IgD-negative memory B cell (primary cell): ENCODE results near the gene POLR2J3. TPM values are rescaled to one million over a fixed set of nuclear protein-coding genes. Genes with fewer than 3 reads are reported as not detected.
"Not testable (repeated sequence)": the region's sequence is repeated elsewhere in the genome, so short reads cannot be mapped to it uniquely, and the experiment has no call there.

Experiments
- H3K27ac Mint-ChIP-seq, 3 donors: one replicate each; pipeline ENCODE4 v1.8.0; 2020 to 2022; ENCODE audit warnings: mild to moderate bottlenecking in 3 of 3, mixed read lengths in 3 of 3, moderate library complexity in 1 of 3
- H3K27me3 Mint-ChIP-seq: one replicate; pipeline ENCODE4 v1.8.0; 2021; ENCODE audit warnings: mixed read lengths
- H3K36me3 Mint-ChIP-seq: one replicate; pipeline ENCODE4 v1.8.0; 2020; ENCODE audit warnings: mild to moderate bottlenecking, mixed read lengths
- H3K4me1 Mint-ChIP-seq, 3 donors: one replicate each; pipeline ENCODE4 v1.8.0; 2020 to 2022; ENCODE audit warnings: mixed read lengths in 3 of 3, mild to moderate bottlenecking in 1 of 3
- H3K4me3 Mint-ChIP-seq, 4 donors: one replicate each; pipeline ENCODE4 v1.8.0; 2020 to 2022; ENCODE audit warnings: mild to moderate bottlenecking in 4 of 4, mixed read lengths in 4 of 4, moderate library complexity in 3 of 4
- H3K9me3 Mint-ChIP-seq, 3 donors: one replicate each; pipeline ENCODE4 v1.8.0; 2020 to 2021; ENCODE audit warnings: mixed read lengths in 3 of 3, mild to moderate bottlenecking in 1 of 3
- polyA plus RNA-seq: library from polyadenylated mRNA; unstranded; fragments of 300-500 nt; fragmentation: Illumina TruSeq; gene quantifications from one replicate; pipeline ENCODE4 v1.2.3, GENCODE V29; 2021

POLR2J3 gene
- polyA plus RNA-seq, 1 donor from 2014 or later = 44.1 TPM

- H3K27ac Mint-ChIP-seq, H3K4me1 Mint-ChIP-seq, H3K36me3 Mint-ChIP-seq, H3K27me3 Mint-ChIP-seq, H3K9me3 Mint-ChIP-seq, H3K4me3 Mint-ChIP-seq: not testable (repeated sequence)
Observed at GRCh38 chr7:102543596-102543995, 28.8 kb downstream of the POLR2J3 start, which contains the start of gene UPK3BL2. Gene UPK3BL2 (minus strand): TSS chr7:102543696. CDS start chr7:102543636, 60 bp downstream.

DNA sequence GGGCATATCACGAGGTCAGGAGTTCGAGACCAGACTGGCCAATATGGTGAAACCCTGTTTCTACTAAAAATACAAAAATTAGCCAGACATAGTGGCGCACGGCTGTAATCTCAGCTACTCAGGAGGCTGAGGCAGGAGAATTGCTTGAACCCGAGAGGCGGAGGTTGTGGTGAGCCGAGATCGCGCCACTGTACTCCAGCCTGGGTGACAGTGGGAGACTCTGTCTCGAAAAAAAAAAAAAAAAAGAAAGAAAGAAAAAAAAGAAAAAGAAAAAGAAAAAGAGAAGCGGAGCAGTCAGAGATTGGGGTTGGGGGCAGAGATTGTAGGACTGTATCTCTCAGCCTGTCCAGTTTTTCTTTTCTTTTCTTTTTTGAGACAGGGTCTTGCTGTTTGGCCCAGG is 29.6 kb downstream of the POLR2J3 start:
- H3K9me3 Mint-ChIP-seq, H3K4me3 Mint-ChIP-seq, H3K27me3 Mint-ChIP-seq, H3K36me3 Mint-ChIP-seq, H3K27ac Mint-ChIP-seq, H3K4me1 Mint-ChIP-seq: not testable (repeated sequence)

- not testable (repeated sequence) for H3K27me3 Mint-ChIP-seq, H3K4me1 Mint-ChIP-seq, H3K36me3 Mint-ChIP-seq, H3K4me3 Mint-ChIP-seq, H3K27ac Mint-ChIP-seq, H3K9me3 Mint-ChIP-seq
Observed at GRCh38 chr7:102542083-102542482, 30.3 kb downstream of the POLR2J3 start.

- H3K27me3 Mint-ChIP-seq, H3K4me1 Mint-ChIP-seq, H3K27ac Mint-ChIP-seq, H3K4me3 Mint-ChIP-seq, H3K36me3 Mint-ChIP-seq, H3K9me3 Mint-ChIP-seq: not testable (repeated sequence)
Observed at GRCh38 chr7:102540604-102541003, 31.8 kb downstream of the POLR2J3 start.

- not testable (repeated sequence) for H3K27me3 Mint-ChIP-seq
Observed at GRCh38 chr7:102535062-102535615, 37.2 kb downstream of the POLR2J3 start.

DNA sequence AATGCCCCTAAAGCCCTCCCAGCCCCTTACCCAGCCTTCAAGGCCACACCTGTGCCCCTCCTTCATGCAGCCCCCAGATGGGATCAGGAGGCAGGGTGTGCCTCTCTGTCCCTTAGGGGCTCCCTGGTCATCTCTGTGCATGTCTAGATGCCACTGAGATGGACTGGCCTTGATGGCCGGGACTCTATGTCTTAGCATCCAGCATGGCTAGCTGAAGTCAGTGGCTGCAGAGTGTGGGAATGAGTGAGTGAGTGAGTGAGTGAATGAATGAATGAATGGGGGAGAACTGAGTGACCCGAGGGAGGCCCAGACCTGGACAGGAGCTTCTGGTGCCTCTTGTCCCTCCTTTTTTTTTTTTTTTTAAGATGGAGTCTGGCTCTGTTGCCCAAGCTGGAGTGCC is 40.3 kb downstream of the POLR2J3 start:
- not testable (repeated sequence) for H3K4me3 Mint-ChIP-seq, H3K36me3 Mint-ChIP-seq, H3K9me3 Mint-ChIP-seq, H3K27me3 Mint-ChIP-seq, H3K27ac Mint-ChIP-seq, H3K4me1 Mint-ChIP-seq

More at GRCh38 chr7:102535062-102535615, 37.2 kb downstream of the POLR2J3 start:
- not testable (repeated sequence) for H3K36me3 Mint-ChIP-seq, H3K9me3 Mint-ChIP-seq, H3K4me3 Mint-ChIP-seq, H3K27ac Mint-ChIP-seq, H3K4me1 Mint-ChIP-seq

DNA sequence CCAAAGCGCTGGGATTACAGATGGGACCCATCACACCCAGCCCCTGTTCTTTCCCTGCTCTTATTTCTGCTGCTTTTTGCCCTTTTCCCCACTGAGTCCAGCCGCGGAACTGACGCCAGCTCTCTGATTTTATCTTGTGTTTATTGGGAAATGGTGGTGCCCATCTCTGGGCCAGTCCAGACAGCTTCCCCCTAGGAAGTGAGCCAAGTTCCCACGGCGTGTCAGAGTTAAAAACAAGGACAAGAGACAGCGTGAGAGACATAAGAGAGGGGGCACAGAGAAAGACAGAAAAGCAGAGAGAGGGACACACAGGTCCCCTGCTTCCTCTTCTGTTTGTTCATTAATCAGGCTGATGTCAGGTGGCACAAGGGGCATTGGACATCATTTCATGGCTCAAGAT is 40.8 kb downstream of the POLR2J3 start:
- H3K4me1 Mint-ChIP-seq, H3K27me3 Mint-ChIP-seq, H3K4me3 Mint-ChIP-seq, H3K27ac Mint-ChIP-seq, H3K36me3 Mint-ChIP-seq, H3K9me3 Mint-ChIP-seq: not testable (repeated sequence)

GRCh38 chr7:102527822-102528793 is 44.3 kb downstream of the POLR2J3 start:
- H3K9me3 Mint-ChIP-seq, H3K27me3 Mint-ChIP-seq, H3K4me1 Mint-ChIP-seq, H3K27ac Mint-ChIP-seq, H3K4me3 Mint-ChIP-seq, H3K36me3 Mint-ChIP-seq: not testable (repeated sequence)

- not testable (repeated sequence) for H3K9me3 Mint-ChIP-seq, H3K27ac Mint-ChIP-seq, H3K4me3 Mint-ChIP-seq, H3K4me1 Mint-ChIP-seq, H3K27me3 Mint-ChIP-seq, H3K36me3 Mint-ChIP-seq
Observed at GRCh38 chr7:102527182-102527581, 45.2 kb downstream of the POLR2J3 start.

DNA sequence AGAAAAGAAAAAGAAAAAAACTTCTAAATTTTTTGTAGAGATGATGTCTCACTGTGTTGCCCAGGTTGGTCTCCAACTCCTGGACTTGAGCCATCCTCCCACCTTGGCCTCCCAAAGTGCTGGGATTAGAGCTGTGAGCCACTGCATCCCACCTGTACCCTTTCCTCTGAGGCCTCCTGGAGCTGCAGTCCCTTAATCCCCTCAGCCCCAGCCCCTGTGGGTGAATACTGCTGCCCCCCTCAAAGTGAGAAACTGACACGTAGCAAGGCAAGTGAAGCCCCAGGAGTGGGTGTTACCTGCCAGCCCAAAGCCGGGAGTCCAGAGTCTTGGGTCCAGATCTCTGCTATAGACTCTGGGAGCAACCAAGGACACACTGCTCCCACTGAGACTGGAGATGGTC is 47.6 kb downstream of the POLR2J3 start:
- H3K27ac Mint-ChIP-seq, H3K4me3 Mint-ChIP-seq, H3K4me1 Mint-ChIP-seq, H3K36me3 Mint-ChIP-seq, H3K9me3 Mint-ChIP-seq, H3K27me3 Mint-ChIP-seq: not testable (repeated sequence)

DNA sequence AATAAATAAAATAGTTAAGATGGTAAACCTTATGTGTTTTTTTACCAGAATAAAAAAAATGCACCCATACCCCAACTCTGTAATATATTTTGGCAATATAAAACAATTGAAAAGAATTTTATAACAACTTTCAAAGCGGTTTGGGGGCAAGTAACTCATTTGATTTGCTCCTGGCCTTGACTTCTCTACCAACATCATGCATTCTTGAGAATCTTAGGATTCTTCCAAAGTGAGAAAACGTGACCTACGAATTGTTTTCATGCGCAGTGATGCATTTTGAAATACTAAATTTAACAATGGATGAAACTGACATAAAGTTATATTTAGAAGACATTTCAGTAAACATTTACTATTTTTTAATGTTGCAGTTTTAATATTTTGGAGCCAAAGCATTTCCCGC is 51.6 kb downstream of the POLR2J3 start:
- not testable (repeated sequence) for H3K9me3 Mint-ChIP-seq, H3K36me3 Mint-ChIP-seq, H3K4me1 Mint-ChIP-seq, H3K27ac Mint-ChIP-seq, H3K4me3 Mint-ChIP-seq, H3K27me3 Mint-ChIP-seq

DNA sequence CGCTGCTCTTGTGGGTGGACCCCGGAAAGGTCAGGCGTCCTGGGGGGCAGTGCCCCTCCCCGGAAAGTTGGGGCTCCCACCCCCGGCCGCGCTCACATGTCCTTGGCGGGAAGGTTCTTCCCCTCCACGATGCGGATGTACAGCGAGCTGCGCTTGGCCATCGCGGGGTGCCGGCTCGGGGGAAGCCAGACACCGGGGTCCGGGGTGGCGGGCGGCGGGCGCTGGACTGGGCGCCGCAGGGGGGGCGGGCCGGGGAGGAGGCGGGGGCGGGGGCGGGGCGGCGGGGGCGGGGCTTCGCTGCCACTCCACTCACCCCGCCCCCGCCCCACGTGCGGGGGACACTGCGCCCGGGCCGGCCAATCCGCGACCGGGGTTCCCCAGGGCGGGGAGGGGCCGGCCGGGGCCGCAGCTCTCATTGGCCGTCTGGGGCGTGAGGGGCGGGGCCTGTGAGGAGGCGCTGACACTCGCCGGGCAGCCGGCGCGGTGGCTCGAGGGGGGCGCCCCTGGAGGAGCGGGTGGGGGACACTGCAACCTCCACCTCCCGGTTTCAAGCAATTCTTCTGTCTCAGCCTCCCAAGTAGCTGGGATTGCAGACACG is 54.7 kb downstream of the POLR2J3 start, which contains the start of gene RASA4B:
TSS of gene RASA4B (minus strand) at position 228 of the 598 bp plus-strand sequence. CDS start at position 161, 67 bp downstream.
- not testable (repeated sequence) for H3K27me3 Mint-ChIP-seq, H3K4me3 Mint-ChIP-seq, H3K27ac Mint-ChIP-seq, H3K36me3 Mint-ChIP-seq, H3K9me3 Mint-ChIP-seq, H3K4me1 Mint-ChIP-seq

Other genes starting within 250 kb of the POLR2J3 start
- gene SPDYE6, start 216.1 kb downstream of the POLR2J3 start, polyA plus RNA-seq = 0.36 TPM
- gene PRKRIP1, start 176.2 kb downstream of the POLR2J3 start, polyA plus RNA-seq = 35.1 TPM
- 290 TPM for gene ORAI2, start 139.0 kb downstream of the POLR2J3 start, polyA plus RNA-seq
- gene ALKBH4, start 107.7 kb downstream of the POLR2J3 start, polyA plus RNA-seq = 18.1 TPM
- gene LRWD1, start 107.6 kb downstream of the POLR2J3 start, polyA plus RNA-seq = 13.4 TPM
- gene POLR2J, start 93.7 kb downstream of the POLR2J3 start, polyA plus RNA-seq = 111 TPM
- gene RASA4B, start 54.8 kb downstream of the POLR2J3 start, polyA plus RNA-seq = 7.4 TPM
- gene UPK3BL2, start 28.9 kb downstream of the POLR2J3 start, polyA plus RNA-seq = 3.9 TPM
- 1.2 TPM for gene SPDYE2, start 21.4 kb downstream of the POLR2J3 start, polyA plus RNA-seq
- gene RASA4, start 44.2 kb upstream of the POLR2J3 start, polyA plus RNA-seq = 20.1 TPM
- gene UPK3BL1, start 70.2 kb upstream of the POLR2J3 start, polyA plus RNA-seq = 32.3 TPM
- gene SPDYE2B, start 77.7 kb upstream of the POLR2J3 start, polyA plus RNA-seq = not detected
- gene POLR2J2, start 99.1 kb upstream of the POLR2J3 start, polyA plus RNA-seq = 3.3 TPM
- gene FAM185A, start 176.4 kb upstream of the POLR2J3 start, polyA plus RNA-seq = 3.1 TPM